HG03521 (cell line): ENCODE data around the gene ARRB1.
"Not testable (repeated sequence)": the region's sequence is repeated elsewhere in the genome, so short reads cannot be mapped to it uniquely, and the experiment has no call there.

ENCODE experiments used
- ATAC-seq: cut with Tn5 transposase; IDR thresholded peaks from one replicate; pipeline ENCODE4 v1.9.1; 2021; ENCODE audit warnings: mild to moderate bottlenecking, moderate library complexity; ENCODE audit not compliant: unreplicated experiment

The ARRB1 gene

GRCh38 chr11:75277991-75278790, 73.3 kb downstream of the ARRB1 start:
- no peak for ATAC-seq

- no peak for ATAC-seq
These were observed 74.2 kb downstream of the ARRB1 start for GRCh38 chr11:75277211-75277805.

- no peak for ATAC-seq
These were observed 74.8 kb downstream of the ARRB1 start for GRCh38 chr11:75276686-75277085.

- no peak for ATAC-seq
These were observed 75.3 kb downstream of the ARRB1 start for GRCh38 chr11:75276186-75276585.

GRCh38 chr11:75275581-75275980, 75.9 kb downstream of the ARRB1 start:
- no peak for ATAC-seq

- not testable (repeated sequence) for ATAC-seq
These were observed 76.7 kb downstream of the ARRB1 start for GRCh38 chr11:75274716-75275115.

- no peak for ATAC-seq
These were observed 77.8 kb downstream of the ARRB1 start for GRCh38 chr11:75273411-75274391.

GRCh38 chr11:75272821-75273301, 78.6 kb downstream of the ARRB1 start:
- ATAC-seq: no peak

- no peak for ATAC-seq
These were observed 79.1 kb downstream of the ARRB1 start for GRCh38 chr11:75272391-75272790.

GRCh38 chr11:75271730-75272129, 79.7 kb downstream of the ARRB1 start:
- ATAC-seq: no peak

- no peak for ATAC-seq
These were observed 80.5 kb downstream of the ARRB1 start for GRCh38 chr11:75270896-75271418.

- ATAC-seq: no peak
These were observed 81.6 kb downstream of the ARRB1 start for GRCh38 chr11:75269896-75270295.

- no peak for ATAC-seq
These were observed 82.1 kb downstream of the ARRB1 start for GRCh38 chr11:75269367-75269660.

GRCh38 chr11:75268626-75269366, 82.7 kb downstream of the ARRB1 start:
- no peak for ATAC-seq

- ATAC-seq: no peak
These were observed 84.1 kb downstream of the ARRB1 start for GRCh38 chr11:75267171-75267970.

- ATAC-seq: no peak
These were observed 85.5 kb downstream of the ARRB1 start for GRCh38 chr11:75265851-75266531.

GRCh38 chr11:75264971-75265370, 86.5 kb downstream of the ARRB1 start:
- ATAC-seq: no peak

GRCh38 chr11:75264356-75264755, 87.1 kb downstream of the ARRB1 start:
- ATAC-seq: no peak

- no peak for ATAC-seq
These were observed 87.5 kb downstream of the ARRB1 start for GRCh38 chr11:75263944-75264349.
